GM18526 (cell line): Measurements from ENCODE around the gene CRYGN.

Experiments
- POLR2A ChIP-seq: IDR thresholded peaks from 3 replicates; pipeline ENCODE4 v1.6.1; 2011; ENCODE audit not compliant: insufficient read length; ENCODE audit errors: extremely low read depth

Gene CRYGN

GRCh38 chr7:151451156-151451555 lies 11.2 kb upstream of the CRYGN start:
- no peak for TF ChIP-seq POLR2A

GRCh38 chr7:151449990-151450389 lies 10.0 kb upstream of the CRYGN start:
- TF ChIP-seq POLR2A: no peak

GRCh38 chr7:151448261-151449252 lies 8.6 kb upstream of the CRYGN start:
- TF ChIP-seq POLR2A: no peak

GRCh38 chr7:151447901-151448260 lies 7.9 kb upstream of the CRYGN start:
- TF ChIP-seq POLR2A: no peak

GRCh38 chr7:151447312-151447711 lies 7.4 kb upstream of the CRYGN start:
- no peak for TF ChIP-seq POLR2A

GRCh38 chr7:151446412-151446811 lies 6.5 kb upstream of the CRYGN start:
- TF ChIP-seq POLR2A: no peak

GRCh38 chr7:151444632-151445031 lies 4.7 kb upstream of the CRYGN start:
- TF ChIP-seq POLR2A: no peak

GRCh38 chr7:151442776-151443496 lies 3.0 kb upstream of the CRYGN start:
- no peak for TF ChIP-seq POLR2A

GRCh38 chr7:151440799-151441445 lies 981 bp upstream of the CRYGN start:
- TF ChIP-seq POLR2A: no peak

GRCh38 chr7:151438864-151439601 lies 908 bp downstream of the CRYGN start:
- TF ChIP-seq POLR2A: no peak

- TF ChIP-seq POLR2A: no peak
These were observed 1.9 kb downstream of the CRYGN start for GRCh38 chr7:151437866-151438516.

DNA sequence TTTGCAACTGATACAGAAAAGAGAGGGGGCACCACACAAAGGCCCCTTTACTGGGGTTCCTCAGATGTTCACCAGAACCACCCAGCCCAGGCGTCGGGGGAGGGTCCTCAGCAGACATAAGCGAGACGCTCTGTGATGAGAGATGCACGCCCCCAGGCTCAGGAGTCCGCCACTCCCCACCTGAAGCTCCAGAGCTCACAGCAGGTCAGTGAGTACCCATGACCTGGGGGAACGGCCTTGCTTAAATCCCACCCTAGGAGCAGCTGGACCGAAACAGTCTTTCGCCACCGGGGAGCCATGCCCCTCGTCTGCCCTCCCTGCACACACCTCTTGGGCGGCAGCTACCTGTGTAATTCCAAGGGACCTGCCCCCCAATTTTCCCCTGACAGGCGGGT lies 2.8 kb downstream of the CRYGN start:
- no peak for TF ChIP-seq POLR2A

- no peak for TF ChIP-seq POLR2A
These were observed 3.3 kb downstream of the CRYGN start for GRCh38 chr7:151436446-151437158.

GRCh38 chr7:151435971-151436370 lies 4.0 kb downstream of the CRYGN start:
- TF ChIP-seq POLR2A: no peak
